B cell (primary cell): Measurements from ENCODE around the gene SLC40A1. TPM values are rescaled to one million over a fixed set of nuclear protein-coding genes. Genes with fewer than 3 reads are reported as not detected.

Experiments
- ATAC-seq: fragments of 200-7000 bp; cut with Tn5 transposase; one replicate; pipeline ENCODE4 v1.10.0; 2021; ENCODE audit warnings: low read depth, mild to moderate bottlenecking, moderate number of reproducible peaks, moderate library complexity
- CTCF ChIA-PET: fragments of 350-600 bp; sonication (Branson Sonifier 250); formaldehyde crosslinking; loops from one replicate; lab custom pipeline; 2021; ENCODE audit warnings: antibody characterized with exemption, inconsistent platforms; lab: Charles Lee
- POLR2A ChIA-PET: fragments of 350-600 bp; sonication (Branson Sonifier 250); formaldehyde crosslinking; loops from one replicate; lab custom pipeline; 2021; ENCODE audit warnings: antibody characterized with exemption; lab: Charles Lee
- DNase-seq: peaks from one replicate; pipeline ENCODE4 v3.0.0; 2013
- H2AFZ ChIP-seq: 2 replicates; pipeline ENCODE4 v1.6.1; 2012; ENCODE audit warnings: mild to moderate bottlenecking, low read depth, low read length; ENCODE audit not compliant: insufficient read depth, poor library complexity, severe bottlenecking
- H3K27ac ChIP-seq, 2 donors: 1 replicate in 1 of 2; 2 replicates in 1 of 2; pipeline ENCODE4 v1.5.1; 2012 to 2013; ENCODE audit warnings: low read length in 2 of 2, mild to moderate bottlenecking in 2 of 2, moderate library complexity in 1 of 2
- H3K27me3 ChIP-seq, 4 experiments: fragments of 200-600 bp in 1 of 4; sonication (generic) in 1 of 4; replicated peaks in 1 of 4; 1 replicate in 2 of 4; 2 replicates in 2 of 4; pipeline versions ENCODE4 v1.6.1 to v1.7.0; 2013 to 2016; ENCODE audit warnings: low read length in 3 of 4, mild to moderate bottlenecking in 2 of 4, mixed read lengths in 1 of 4, moderate library complexity in 1 of 4; ENCODE audit not compliant: insufficient read depth in 4 of 4, control insufficient read depth in 3 of 4; ENCODE audit errors: control extremely low read depth in 1 of 4
- H3K36me3 ChIP-seq, 2 experiments: replicated peaks in 1 of 2; 1 replicate in 1 of 2; 2 replicates in 1 of 2; pipeline versions ENCODE4 v1.6.1 to v1.7.1; 2013; ENCODE audit warnings: low read length in 1 of 2; ENCODE audit not compliant: insufficient read depth in 2 of 2, control insufficient read depth in 1 of 2; ENCODE audit errors: control extremely low read depth in 1 of 2, extremely low read depth in 1 of 2
- H3K4me1 ChIP-seq, 2 donors: fragments of 200-600 bp in 1 of 2; sonication (generic) in 1 of 2; 1 replicate in 1 of 2; 2 replicates in 1 of 2; pipeline versions ENCODE4 v1.5.1 to v1.6.1; 2013 to 2017; ENCODE audit warnings: low read length in 2 of 2; ENCODE audit not compliant: control insufficient read depth in 2 of 2, insufficient read depth in 2 of 2
- H3K4me2 ChIP-seq: replicated peaks from 2 replicates; pipeline ENCODE3; 2012; ENCODE audit warnings: mild to moderate bottlenecking, low read depth, low read length; ENCODE audit not compliant: poor library complexity, severe bottlenecking
- H3K4me3 ChIP-seq, 5 experiments: fragments of 200-600 bp in 1 of 5; sonication (generic) in 1 of 5; 1 replicate in 3 of 5; 2 replicates in 2 of 5; pipeline versions ENCODE4 v1.5.1 to v1.7.0; 2011 to 2016; ENCODE audit warnings: low read length in 4 of 5, mild to moderate bottlenecking in 4 of 5, low read depth in 2 of 5, control low read depth in 1 of 5, moderate library complexity in 1 of 5; ENCODE audit not compliant: insufficient read depth in 1 of 5; ENCODE audit errors: control extremely low read depth in 1 of 5, extremely low read depth in 1 of 5
- H3K79me2 ChIP-seq: fragments of 200-600 bp; sonication (generic); one replicate; pipeline ENCODE4 v1.6.0; 2016; ENCODE audit warnings: low read length; ENCODE audit not compliant: control insufficient read depth, insufficient read depth
- H3K9ac ChIP-seq: fragments of 200-600 bp; sonication (generic); 2 replicates; pipeline ENCODE4 v1.6.1; 2017; ENCODE audit warnings: mild to moderate bottlenecking, low read length, moderate library complexity
- H3K9me3 ChIP-seq, 3 donors: one replicate each; pipeline versions ENCODE4 v1.6.1 to v1.7.1; 2013; ENCODE audit warnings: low read length in 2 of 3; ENCODE audit not compliant: control insufficient read depth in 2 of 3, insufficient read depth in 1 of 3; ENCODE audit errors: control extremely low read depth in 1 of 3
- H4K20me1 ChIP-seq: 2 replicates; pipeline ENCODE4 v1.6.0; 2012; ENCODE audit warnings: mild to moderate bottlenecking, low read length; ENCODE audit not compliant: insufficient read depth, control insufficient read depth, poor library complexity, severe bottlenecking
- H3K27ac Mint-ChIP-seq: one replicate; pipeline ENCODE4 v1.8.0; 2021; ENCODE audit warnings: mixed read lengths
- H3K27me3 Mint-ChIP-seq: one replicate; pipeline ENCODE4 v1.8.0; 2021; ENCODE audit warnings: mixed read lengths
- H3K4me1 Mint-ChIP-seq: one replicate; pipeline ENCODE4 v1.8.0; 2021; ENCODE audit warnings: mixed read lengths
- H3K4me3 Mint-ChIP-seq: one replicate; pipeline ENCODE4 v1.8.0; 2021; ENCODE audit warnings: mixed read lengths
- H3K9me3 Mint-ChIP-seq: one replicate; pipeline ENCODE4 v1.8.0; 2022; ENCODE audit warnings: mixed read lengths; ENCODE audit not compliant: insufficient read depth
- EZH2 ChIP-seq: IDR thresholded peaks from 2 replicates; pipeline ENCODE4 v1.6.1; 2012; ENCODE audit warnings: borderline replicate concordance, low read depth, mild to moderate bottlenecking, moderate library complexity, low read length; ENCODE audit not compliant: insufficient read depth, poor library complexity, severe bottlenecking
- WGBS: methylation state at CpG from one replicate; pipeline ENCODE4 v1.1.5; 2013; ENCODE audit warnings: missing lambda C conversion rate; ENCODE audit not compliant: insufficient coverage; 5-methylcytosine and 5-hydroxymethylcytosine counted together
- intact Hi-C: fragments of 100-400 bp; cut with micrococcal nuclease; formaldehyde crosslinking; loops from one replicate; pipeline ENCODE4 v1.10.0; 2022
- polyA plus RNA-seq: library from polyadenylated mRNA; depleted of rRNA; stranded (reverse); fragments of >200 nt; gene quantifications from 2 replicates; pipeline ENCODE4 v1.2.3, GENCODE V29; 2012
- total RNA-seq, 2 donors: library from RNA; stranded (reverse); fragments of 120-200 nt in 1 of 2; gene quantifications; 1 replicate in 1 of 2; 2 replicates in 1 of 2; pipeline versions ENCODE4 v1.2.3 to v1.2.4, GENCODE V29; 2013 to 2022
- TF ChIP-seq, protein P1 (sequence below): fragments of 200-600 bp; IDR thresholded peaks from one replicate; pipeline ENCODE4 v1.8.0; 2022; ENCODE audit warnings: antibody characterized with exemption, mild to moderate bottlenecking

SLC40A1 gene
- total and polyA plus RNA-seq, 2 donors (not counting 1 experiment from before 2014, with no cell fraction given): 0.07 to 0.39 TPM

- intact Hi-C loops: no loop called here
- Histone ChIP-seq H3K27me3 (peaks cover 0 to 26% (median 22%) of the 10 kb centered on the region in 4 experiments), H3K4me1 (peaks cover 12 to 15% of the 10 kb centered on the region in 2 donors), H3K4me2 (peak overlapping the region; percentile 80), H3K27ac (no peak overlapping the region), H4K20me1 (no peaks in the 10 kb centered on the region), H3K79me2 (no peaks in the 10 kb centered on the region), H3K4me3 (peak overlapping the region in 2 of 5 experiments; percentile 57 to 61), H2AFZ (peak overlapping the region; percentile 78), H3K9ac (no peak overlapping the region), H3K36me3 (no peaks in the 10 kb centered on the region), H3K9me3 (no peaks in the 10 kb centered on the region)
- Mint-ChIP-seq H3K4me3 (peak overlapping the region; percentile 78), H3K9me3 (no peaks in the 10 kb centered on the region), H3K4me1 (peaks cover 18% of the 10 kb centered on the region), H3K27ac (no peak overlapping the region), H3K27me3 (peaks cover 52% of the 10 kb centered on the region)
- no peak for ATAC-seq
- ChIA-PET CTCF (no interaction called here), POLR2A (no interaction called here)
- TF ChIP-seq, protein P1, sequence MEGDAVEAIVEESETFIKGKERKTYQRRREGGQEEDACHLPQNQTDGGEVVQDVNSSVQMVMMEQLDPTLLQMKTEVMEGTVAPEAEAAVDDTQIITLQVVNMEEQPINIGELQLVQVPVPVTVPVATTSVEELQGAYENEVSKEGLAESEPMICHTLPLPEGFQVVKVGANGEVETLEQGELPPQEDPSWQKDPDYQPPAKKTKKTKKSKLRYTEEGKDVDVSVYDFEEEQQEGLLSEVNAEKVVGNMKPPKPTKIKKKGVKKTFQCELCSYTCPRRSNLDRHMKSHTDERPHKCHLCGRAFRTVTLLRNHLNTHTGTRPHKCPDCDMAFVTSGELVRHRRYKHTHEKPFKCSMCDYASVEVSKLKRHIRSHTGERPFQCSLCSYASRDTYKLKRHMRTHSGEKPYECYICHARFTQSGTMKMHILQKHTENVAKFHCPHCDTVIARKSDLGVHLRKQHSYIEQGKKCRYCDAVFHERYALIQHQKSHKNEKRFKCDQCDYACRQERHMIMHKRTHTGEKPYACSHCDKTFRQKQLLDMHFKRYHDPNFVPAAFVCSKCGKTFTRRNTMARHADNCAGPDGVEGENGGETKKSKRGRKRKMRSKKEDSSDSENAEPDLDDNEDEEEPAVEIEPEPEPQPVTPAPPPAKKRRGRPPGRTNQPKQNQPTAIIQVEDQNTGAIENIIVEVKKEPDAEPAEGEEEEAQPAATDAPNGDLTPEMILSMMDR: no peak
- no peak for TF ChIP-seq EZH2
- no peak for DNase-seq
- WGBS: 5% methylated on average over 4 of the region's 11 CpGs
Measured at GRCh38 chr2:189579585-189580186, 900 bp downstream of the SLC40A1 start.

- Histone ChIP-seq H3K27ac (no peak overlapping the region), H4K20me1 (no peaks in the 10 kb centered on the region), H3K27me3 (peaks cover 0 to 25% (median 19%) of the 10 kb centered on the region in 4 experiments), H3K36me3 (no peaks in the 10 kb centered on the region), H3K4me3 (peak overlapping the region in 1 of 5 experiments; percentile 7), H3K9ac (no peak overlapping the region), H2AFZ (no peak overlapping the region), H3K9me3 (no peaks in the 10 kb centered on the region), H3K4me2 (no peak overlapping the region), H3K79me2 (no peaks in the 10 kb centered on the region), H3K4me1 (peaks cover 12 to 15% of the 10 kb centered on the region in 2 donors)
- H3K27me3 Mint-ChIP-seq: peaks cover 47% of the 10 kb centered on the region
- intact Hi-C loops: no loop called here
- no peak overlapping the region for H3K4me3 Mint-ChIP-seq
- ChIA-PET POLR2A (no interaction called here), CTCF (no interaction called here)
- no peak for TF ChIP-seq EZH2
- TF ChIP-seq, protein P1: no peak
- DNase-seq (no peak), ATAC-seq (no peak)
- H3K27ac Mint-ChIP-seq: no peak overlapping the region
- WGBS: no CpG with 5 or more reads among the region's 1 CpG
- H3K9me3 Mint-ChIP-seq: no peaks in the 10 kb centered on the region
- peaks cover 18% of the 10 kb centered on the region for H3K4me1 Mint-ChIP-seq
Measured at GRCh38 chr2:189578272-189578950, 2.2 kb downstream of the SLC40A1 start.
